ENCODE measurements around the gene PLEKHG4B.

Gene PLEKHG4B

GRCh38 chr5:169071-169727 lies 77.2 kb downstream of the PLEKHG4B start:
- DNase-seq (ENCODE audit: low read depth, low spot score), result no peak

GRCh38 chr5:169728-170094 lies 77.7 kb downstream of the PLEKHG4B start:
- DNase-seq (ENCODE audit: low read depth, low spot score), result no peak

- DNase-seq (ENCODE audit: low read depth, low spot score), result no peak
Observed at GRCh38 chr5:170971-171800, 79.2 kb downstream of the PLEKHG4B start.

- DNase-seq (ENCODE audit: low read depth, low spot score), result no peak
Observed at GRCh38 chr5:171801-172331, 79.9 kb downstream of the PLEKHG4B start.

GRCh38 chr5:172421-172820 lies 80.5 kb downstream of the PLEKHG4B start:
- no peak for DNase-seq (ENCODE audit: low read depth, low spot score)

- DNase-seq (ENCODE audit: low read depth, low spot score), result no peak
Observed at GRCh38 chr5:172841-173251, 80.9 kb downstream of the PLEKHG4B start.

GRCh38 chr5:173392-174290 lies 81.7 kb downstream of the PLEKHG4B start:
- no peak for DNase-seq (ENCODE audit: low read depth, low spot score)

GRCh38 chr5:174291-174600 lies 82.3 kb downstream of the PLEKHG4B start:
- no peak for DNase-seq (ENCODE audit: low read depth, low spot score)

GRCh38 chr5:174876-175465 lies 83.0 kb downstream of the PLEKHG4B start:
- no peak for DNase-seq (ENCODE audit: low read depth, low spot score)

- DNase-seq (ENCODE audit: low read depth, low spot score), result no peak
Observed at GRCh38 chr5:176296-176823, 84.4 kb downstream of the PLEKHG4B start.

- DNase-seq (ENCODE audit: low read depth, low spot score), result no peak
Observed at GRCh38 chr5:178110-178509, 86.1 kb downstream of the PLEKHG4B start.

- no peak for DNase-seq (ENCODE audit: low read depth, low spot score)
Observed at GRCh38 chr5:179401-179800, 87.4 kb downstream of the PLEKHG4B start.

GRCh38 chr5:180286-180918 lies 88.4 kb downstream of the PLEKHG4B start:
- DNase-seq (ENCODE audit: low read depth, low spot score), result no peak

GRCh38 chr5:181160-181559 lies 89.2 kb downstream of the PLEKHG4B start:
- no peak for DNase-seq (ENCODE audit: low read depth, low spot score)

- no peak for DNase-seq (ENCODE audit: low read depth, low spot score)
Observed at GRCh38 chr5:181566-181965, 89.6 kb downstream of the PLEKHG4B start.

- DNase-seq (ENCODE audit: low read depth, low spot score), result no peak
Observed at GRCh38 chr5:182126-182525, 90.2 kb downstream of the PLEKHG4B start.

- no peak for DNase-seq (ENCODE audit: low read depth, low spot score)
Observed at GRCh38 chr5:184471-184870, 92.5 kb downstream of the PLEKHG4B start.

GRCh38 chr5:185095-186070 lies 93.4 kb downstream of the PLEKHG4B start:
- DNase-seq (ENCODE audit: low read depth, low spot score), result no peak

- DNase-seq (ENCODE audit: low read depth, low spot score), result no peak
Observed at GRCh38 chr5:186091-187041, 94.4 kb downstream of the PLEKHG4B start.
